ENCODE data around the gene CERT1.
"Not testable (repeated sequence)": the region's sequence is repeated elsewhere in the genome, so short reads cannot be mapped to it uniquely, and the experiment has no call there.

Gene CERT1

GRCh38 chr5:75511435-75512382, at the start of gene CERT1, which contains the start of gene POLK:
TSS of gene CERT1 (minus strand) at chr5:75511629. CDS start at chr5:75511207, 422 bp downstream.
TSS of gene POLK (plus strand) at chr5:75511891.
- H3K4me1 ChIP-seq (ENCODE audit: insufficient read depth, low read length), result peaks cover 20% of the 10 kb centered on the region
- no peaks in the 10 kb centered on the region for H3K36me3 ChIP-seq (ENCODE audit: insufficient read depth, low read length)
- peak within 1 kb of the TSS; percentile 96 for H3K4me3 ChIP-seq (ENCODE audit: low read length)
- H3K9me3 ChIP-seq (ENCODE audit: low read length), result peaks cover 4% of the 10 kb centered on the region
- H2AFZ ChIP-seq (ENCODE audit: low read depth, low read length), result peak within 1 kb of the TSS; percentile 86
- no peaks in the 10 kb centered on the region for H3K27me3 ChIP-seq (ENCODE audit: insufficient read depth, low read length)

GRCh38 chr5:75560655-75561054, 49.2 kb upstream of the CERT1 start:
- not testable (repeated sequence) for H3K9me3 ChIP-seq (ENCODE audit: low read length); H3K4me1 ChIP-seq (ENCODE audit: insufficient read depth, low read length); H3K27me3 ChIP-seq (ENCODE audit: insufficient read depth, low read length); H2AFZ ChIP-seq (ENCODE audit: low read depth, low read length); H3K4me3 ChIP-seq (ENCODE audit: low read length); H3K36me3 ChIP-seq (ENCODE audit: insufficient read depth, low read length)

- H2AFZ ChIP-seq (ENCODE audit: low read depth, low read length), result no peak overlapping the region
- H3K4me1 ChIP-seq (ENCODE audit: insufficient read depth, low read length), result no peaks in the 10 kb centered on the region
- peaks cover 14% of the 10 kb centered on the region for H3K36me3 ChIP-seq (ENCODE audit: insufficient read depth, low read length)
- H3K27me3 ChIP-seq (ENCODE audit: insufficient read depth, low read length), result no peaks in the 10 kb centered on the region
- H3K9me3 ChIP-seq (ENCODE audit: low read length), result peaks cover 4% of the 10 kb centered on the region
- no peak overlapping the region for H3K4me3 ChIP-seq (ENCODE audit: low read length)
Observed at GRCh38 chr5:75558981-75559632, 47.7 kb upstream of the CERT1 start.

- H3K36me3 ChIP-seq (ENCODE audit: insufficient read depth, low read length), result peaks cover 22% of the 10 kb centered on the region
- peaks cover 4% of the 10 kb centered on the region for H3K9me3 ChIP-seq (ENCODE audit: low read length)
- no peaks in the 10 kb centered on the region for H3K27me3 ChIP-seq (ENCODE audit: insufficient read depth, low read length)
- no peaks in the 10 kb centered on the region for H3K4me1 ChIP-seq (ENCODE audit: insufficient read depth, low read length)
- no peak overlapping the region for H3K4me3 ChIP-seq (ENCODE audit: low read length)
- H2AFZ ChIP-seq (ENCODE audit: low read depth, low read length), result no peak overlapping the region
Observed at GRCh38 chr5:75558221-75558620, 46.8 kb upstream of the CERT1 start.

GRCh38 chr5:75553358-75553757, 41.9 kb upstream of the CERT1 start:
- Histone ChIP-seq H3K4me3 (ENCODE audit: low read length) (no peak overlapping the region), H3K36me3 (ENCODE audit: insufficient read depth, low read length) (peaks cover 31% of the 10 kb centered on the region), H2AFZ (ENCODE audit: low read depth, low read length) (no peak overlapping the region), H3K27me3 (ENCODE audit: insufficient read depth, low read length) (no peaks in the 10 kb centered on the region), H3K4me1 (ENCODE audit: insufficient read depth, low read length) (no peaks in the 10 kb centered on the region), H3K9me3 (ENCODE audit: low read length) (peaks cover 5% of the 10 kb centered on the region)

GRCh38 chr5:75552764-75553163, 41.3 kb upstream of the CERT1 start:
- H3K27me3 ChIP-seq (ENCODE audit: insufficient read depth, low read length), result no peaks in the 10 kb centered on the region
- peaks cover 30% of the 10 kb centered on the region for H3K36me3 ChIP-seq (ENCODE audit: insufficient read depth, low read length)
- H3K9me3 ChIP-seq (ENCODE audit: low read length), result peaks cover 4% of the 10 kb centered on the region
- no peaks in the 10 kb centered on the region for H3K4me1 ChIP-seq (ENCODE audit: insufficient read depth, low read length)
- H2AFZ ChIP-seq (ENCODE audit: low read depth, low read length), result no peak overlapping the region
- no peak overlapping the region for H3K4me3 ChIP-seq (ENCODE audit: low read length)

GRCh38 chr5:75551471-75551870, 40.0 kb upstream of the CERT1 start:
- peaks cover 3% of the 10 kb centered on the region for H3K9me3 ChIP-seq (ENCODE audit: low read length)
- no peak overlapping the region for H2AFZ ChIP-seq (ENCODE audit: low read depth, low read length)
- no peaks in the 10 kb centered on the region for H3K27me3 ChIP-seq (ENCODE audit: insufficient read depth, low read length)
- H3K4me1 ChIP-seq (ENCODE audit: insufficient read depth, low read length), result no peaks in the 10 kb centered on the region
- H3K36me3 ChIP-seq (ENCODE audit: insufficient read depth, low read length), result peaks cover 28% of the 10 kb centered on the region
- no peak overlapping the region for H3K4me3 ChIP-seq (ENCODE audit: low read length)

- H3K27me3 ChIP-seq (ENCODE audit: insufficient read depth, low read length), result no peaks in the 10 kb centered on the region
- H3K9me3 ChIP-seq (ENCODE audit: low read length), result peaks cover 3% of the 10 kb centered on the region
- H3K4me1 ChIP-seq (ENCODE audit: insufficient read depth, low read length), result no peaks in the 10 kb centered on the region
- no peak overlapping the region for H3K4me3 ChIP-seq (ENCODE audit: low read length)
- no peak overlapping the region for H2AFZ ChIP-seq (ENCODE audit: low read depth, low read length)
- peaks cover 26% of the 10 kb centered on the region for H3K36me3 ChIP-seq (ENCODE audit: insufficient read depth, low read length)
Observed at GRCh38 chr5:75550597-75550996, 39.2 kb upstream of the CERT1 start.

GRCh38 chr5:75547812-75548211, 36.4 kb upstream of the CERT1 start:
- H3K4me3 ChIP-seq (ENCODE audit: low read length), result no peak overlapping the region
- H3K4me1 ChIP-seq (ENCODE audit: insufficient read depth, low read length), result no peaks in the 10 kb centered on the region
- H3K36me3 ChIP-seq (ENCODE audit: insufficient read depth, low read length), result peaks cover 6% of the 10 kb centered on the region
- no peaks in the 10 kb centered on the region for H3K27me3 ChIP-seq (ENCODE audit: insufficient read depth, low read length)
- peaks cover 3% of the 10 kb centered on the region for H3K9me3 ChIP-seq (ENCODE audit: low read length)
- no peak overlapping the region for H2AFZ ChIP-seq (ENCODE audit: low read depth, low read length)

- Histone ChIP-seq H3K36me3 (ENCODE audit: insufficient read depth, low read length) (no peaks in the 10 kb centered on the region), H2AFZ (ENCODE audit: low read depth, low read length) (no peak overlapping the region), H3K4me1 (ENCODE audit: insufficient read depth, low read length) (no peaks in the 10 kb centered on the region), H3K4me3 (ENCODE audit: low read length) (no peak overlapping the region), H3K9me3 (ENCODE audit: low read length) (peaks cover 3% of the 10 kb centered on the region), H3K27me3 (ENCODE audit: insufficient read depth, low read length) (no peaks in the 10 kb centered on the region)
Observed at GRCh38 chr5:75546830-75547229, 35.4 kb upstream of the CERT1 start.

GRCh38 chr5:75545131-75545530, 33.7 kb upstream of the CERT1 start:
- no peaks in the 10 kb centered on the region for H3K36me3 ChIP-seq (ENCODE audit: insufficient read depth, low read length)
- H3K4me3 ChIP-seq (ENCODE audit: low read length), result no peak overlapping the region
- no peaks in the 10 kb centered on the region for H3K4me1 ChIP-seq (ENCODE audit: insufficient read depth, low read length)
- H3K27me3 ChIP-seq (ENCODE audit: insufficient read depth, low read length), result no peaks in the 10 kb centered on the region
- peaks cover 3% of the 10 kb centered on the region for H3K9me3 ChIP-seq (ENCODE audit: low read length)
- H2AFZ ChIP-seq (ENCODE audit: low read depth, low read length), result no peak overlapping the region

GRCh38 chr5:75538211-75538610, 26.8 kb upstream of the CERT1 start:
- peaks cover 2% of the 10 kb centered on the region for H3K36me3 ChIP-seq (ENCODE audit: insufficient read depth, low read length)
- H3K4me1 ChIP-seq (ENCODE audit: insufficient read depth, low read length), result no peaks in the 10 kb centered on the region
- no peaks in the 10 kb centered on the region for H3K27me3 ChIP-seq (ENCODE audit: insufficient read depth, low read length)
- peaks cover 10% of the 10 kb centered on the region for H3K9me3 ChIP-seq (ENCODE audit: low read length)
- H2AFZ ChIP-seq (ENCODE audit: low read depth, low read length), result no peak overlapping the region
- H3K4me3 ChIP-seq (ENCODE audit: low read length), result no peak overlapping the region

- Histone ChIP-seq H3K27me3 (ENCODE audit: insufficient read depth, low read length) (no peaks in the 10 kb centered on the region), H2AFZ (ENCODE audit: low read depth, low read length) (no peak overlapping the region), H3K4me1 (ENCODE audit: insufficient read depth, low read length) (no peaks in the 10 kb centered on the region), H3K36me3 (ENCODE audit: insufficient read depth, low read length) (peaks cover 2% of the 10 kb centered on the region), H3K9me3 (ENCODE audit: low read length) (peaks cover 15% of the 10 kb centered on the region), H3K4me3 (ENCODE audit: low read length) (no peak overlapping the region)
Observed at GRCh38 chr5:75536694-75537360, 25.4 kb upstream of the CERT1 start.

Data from neuron (in vitro differentiated cells).